C4-2B (cell line): ENCODE results near the gene DMAC2.

Source experiments
- H3K27ac ChIP-seq: fragments of 450-650 bp; 2 replicates; pipeline ENCODE4 v1.5.1; 2017
- CTCF ChIP-seq: fragments of 450-650 bp; conservative IDR thresholded peaks from 2 replicates; pipeline ENCODE4 v1.5.1; 2017; ENCODE audit warnings: mild to moderate bottlenecking
- ZFX ChIP-seq: fragments of 450-650 bp; IDR thresholded peaks from 2 replicates; pipeline ENCODE4 v1.6.1; 2017

The DMAC2 gene

GRCh38 chr19:41420101-41420880 lies 19.4 kb downstream of the DMAC2 start:
- no peak overlapping the region for H3K27ac ChIP-seq
- TF ChIP-seq ZFX (no peak), CTCF (no peak)

- TF ChIP-seq CTCF (no peak), ZFX (no peak)
- H3K27ac ChIP-seq = no peak overlapping the region
Observed at GRCh38 chr19:41416194-41416674, 23.5 kb downstream of the DMAC2 start.

GRCh38 chr19:41415154-41415571 lies 24.5 kb downstream of the DMAC2 start:
- TF ChIP-seq CTCF (no peak), ZFX (no peak)
- H3K27ac ChIP-seq = no peak overlapping the region

GRCh38 chr19:41414461-41414860 lies 25.3 kb downstream of the DMAC2 start:
- TF ChIP-seq ZFX (no peak), CTCF (no peak)
- H3K27ac ChIP-seq = no peak overlapping the region

GRCh38 chr19:41413947-41414346 lies 25.8 kb downstream of the DMAC2 start:
- no peak for TF ChIP-seq ZFX
- TF ChIP-seq CTCF = no peak

GRCh38 chr19:41412953-41413352 lies 26.8 kb downstream of the DMAC2 start:
- no peak overlapping the region for H3K27ac ChIP-seq
- TF ChIP-seq CTCF = no peak
- no peak for TF ChIP-seq ZFX

More at GRCh38 chr19:41413947-41414346, 25.8 kb downstream of the DMAC2 start:
- no peak overlapping the region for H3K27ac ChIP-seq

GRCh38 chr19:41411968-41412265 lies 27.8 kb downstream of the DMAC2 start:
- no peak for TF ChIP-seq ZFX
- no peak for TF ChIP-seq CTCF
- no peak overlapping the region for H3K27ac ChIP-seq
